Kidney (tissue), 14 donors: ENCODE data around the gene CARNS1. TPM values are rescaled to one million over a fixed set of nuclear protein-coding genes. Genes with fewer than 3 reads are reported as not detected.

ENCODE experiments used
- DNase-seq, 5 donors: peaks; one replicate each; pipeline ENCODE4 v3.0.0-alpha.2; 2013 to 2020
- FAIRE-seq: peaks from 2 replicates; lab custom pipeline; 2012; peaks lifted over from hg19 to GRCh38; lab: Jason Lieb, UNC
- H3K27ac ChIP-seq, 2 donors: one replicate each; pipeline ENCODE4 v1.7.0; 2013; ENCODE audit warnings: low read depth in 2 of 2, low read length in 2 of 2, inconsistent platforms in 1 of 2
- H3K27me3 ChIP-seq: one replicate; pipeline ENCODE4 v1.7.1; 2013; ENCODE audit warnings: low read length, inconsistent platforms; ENCODE audit not compliant: control insufficient read depth, insufficient read depth
- H3K36me3 ChIP-seq, 3 donors: one replicate each; pipeline versions ENCODE4 v1.7.0 to v1.7.1; 2013; ENCODE audit warnings: low read length in 3 of 3, control low read depth in 1 of 3, inconsistent platforms in 1 of 3; ENCODE audit not compliant: insufficient read depth in 3 of 3, control insufficient read depth in 2 of 3
- H3K4me1 ChIP-seq, 3 donors: one replicate each; pipeline versions ENCODE4 v1.7.0 to v1.7.1; 2013; ENCODE audit warnings: low read length in 3 of 3, inconsistent platforms in 1 of 3, low read depth in 1 of 3; ENCODE audit not compliant: control insufficient read depth in 2 of 3, insufficient read depth in 2 of 3
- H3K4me3 ChIP-seq, 3 donors: one replicate each; pipeline versions ENCODE4 v1.7.0 to v1.8.1; 2013; ENCODE audit warnings: low read length in 3 of 3, control low read depth in 1 of 3, inconsistent platforms in 1 of 3
- H3K9ac ChIP-seq, 3 donors: one replicate each; pipeline versions ENCODE4 v1.7.0 to v1.7.1; 2013; ENCODE audit warnings: low read length in 3 of 3, control low read depth in 1 of 3, inconsistent platforms in 1 of 3
- H3K9me3 ChIP-seq, 3 donors: one replicate each; pipeline versions ENCODE4 v1.7.0 to v1.7.1; 2013; ENCODE audit warnings: low read length in 3 of 3, control low read depth in 1 of 3, inconsistent platforms in 1 of 3; ENCODE audit not compliant: control insufficient read depth in 2 of 3, insufficient read depth in 1 of 3
- intact Hi-C: fragments of 100-400 bp; cut with DNase I; formaldehyde crosslinking; loops from one replicate; pipeline ENCODE4 v1.11.1; 2022
- polyA plus RNA-seq: library from polyadenylated mRNA; stranded (reverse); fragments of 350-450 nt; fragmentation: Illumina TruSeq; extraction: RNeasy Lipid Tissue Mini Kit (QIAGEN cat#74804); gene quantifications from one replicate; pipeline ENCODE4 v1.2.3, GENCODE V29; 2014; ENCODE audit warnings: low read depth, low replicate concordance; ENCODE audit not compliant: insufficient read depth
- total RNA-seq: library from RNA; stranded (reverse); fragmentation: NEBNext Ultra II Directional; extraction: Animal tissue kit (Norgen Biotek cat#: 25700); gene quantifications from one replicate; pipeline ENCODE4 v1.2.1, GENCODE V29; 2021
- TF ChIP-seq, protein P1 (sequence below): IDR thresholded peaks from 3 replicates; pipeline ENCODE4 v1.5.1; 2012; ENCODE audit warnings: mild to moderate bottlenecking, moderate library complexity, borderline replicate concordance; ENCODE audit not compliant: insufficient read depth; ENCODE audit errors: extremely low read depth
- donor health status: control.
- donor health status: control.
- donor health status: control.
- donor health status: control.
- donor health status: control.
- donor health status: DM: yes; HTN: yes; CAD: no.
- donor health status: Normal renal cell carcinoma (clear cell type).

CARNS1 gene
- total and polyA plus RNA-seq, 2 donors from 2014 or later, result 0.80 to 1.7 TPM

DNA sequence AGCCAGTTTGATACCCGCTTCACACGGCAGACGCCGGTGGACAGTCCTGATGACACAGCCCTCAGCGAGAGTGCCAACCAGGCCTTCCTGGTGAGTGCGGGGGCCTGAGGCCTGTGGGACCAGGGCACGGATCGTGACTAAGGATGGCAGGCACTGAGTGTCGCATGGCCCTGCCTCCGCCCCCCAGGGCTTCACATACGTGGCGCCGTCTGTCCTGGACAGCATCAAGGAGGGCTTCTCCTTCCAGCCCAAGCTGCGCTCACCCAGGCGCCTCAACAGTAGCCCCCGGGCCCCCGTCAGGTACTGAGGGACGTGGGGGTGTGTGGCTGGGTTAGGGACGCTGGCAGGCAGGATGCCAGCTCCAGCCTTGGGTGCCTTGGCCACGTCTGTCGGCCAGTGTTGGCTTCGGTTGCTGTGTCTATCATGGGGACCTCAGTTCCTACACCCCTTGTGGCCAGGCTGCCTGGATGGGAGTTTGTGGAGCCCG, 19.0 kb downstream of the CARNS1 start:
- intact Hi-C loops, result no loop called here
- H3K4me3 ChIP-seq, result no peak overlapping the region
- H3K9me3 ChIP-seq, result no peaks in the 10 kb centered on the region
- no peaks in the 10 kb centered on the region for H3K27me3 ChIP-seq
- TF ChIP-seq, protein P1, sequence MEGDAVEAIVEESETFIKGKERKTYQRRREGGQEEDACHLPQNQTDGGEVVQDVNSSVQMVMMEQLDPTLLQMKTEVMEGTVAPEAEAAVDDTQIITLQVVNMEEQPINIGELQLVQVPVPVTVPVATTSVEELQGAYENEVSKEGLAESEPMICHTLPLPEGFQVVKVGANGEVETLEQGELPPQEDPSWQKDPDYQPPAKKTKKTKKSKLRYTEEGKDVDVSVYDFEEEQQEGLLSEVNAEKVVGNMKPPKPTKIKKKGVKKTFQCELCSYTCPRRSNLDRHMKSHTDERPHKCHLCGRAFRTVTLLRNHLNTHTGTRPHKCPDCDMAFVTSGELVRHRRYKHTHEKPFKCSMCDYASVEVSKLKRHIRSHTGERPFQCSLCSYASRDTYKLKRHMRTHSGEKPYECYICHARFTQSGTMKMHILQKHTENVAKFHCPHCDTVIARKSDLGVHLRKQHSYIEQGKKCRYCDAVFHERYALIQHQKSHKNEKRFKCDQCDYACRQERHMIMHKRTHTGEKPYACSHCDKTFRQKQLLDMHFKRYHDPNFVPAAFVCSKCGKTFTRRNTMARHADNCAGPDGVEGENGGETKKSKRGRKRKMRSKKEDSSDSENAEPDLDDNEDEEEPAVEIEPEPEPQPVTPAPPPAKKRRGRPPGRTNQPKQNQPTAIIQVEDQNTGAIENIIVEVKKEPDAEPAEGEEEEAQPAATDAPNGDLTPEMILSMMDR, result no peak
- DNase-seq (no peak), FAIRE-seq (no peak)
- H3K27ac ChIP-seq, result no peak overlapping the region
- H3K4me1 ChIP-seq, result peaks cover 0 to 3% (median 0%) of the 10 kb centered on the region in 3 donors
- no peak overlapping the region for H3K9ac ChIP-seq
- H3K36me3 ChIP-seq, result peaks cover 0 to 9% (median 8%) of the 10 kb centered on the region in 3 donors

DNA sequence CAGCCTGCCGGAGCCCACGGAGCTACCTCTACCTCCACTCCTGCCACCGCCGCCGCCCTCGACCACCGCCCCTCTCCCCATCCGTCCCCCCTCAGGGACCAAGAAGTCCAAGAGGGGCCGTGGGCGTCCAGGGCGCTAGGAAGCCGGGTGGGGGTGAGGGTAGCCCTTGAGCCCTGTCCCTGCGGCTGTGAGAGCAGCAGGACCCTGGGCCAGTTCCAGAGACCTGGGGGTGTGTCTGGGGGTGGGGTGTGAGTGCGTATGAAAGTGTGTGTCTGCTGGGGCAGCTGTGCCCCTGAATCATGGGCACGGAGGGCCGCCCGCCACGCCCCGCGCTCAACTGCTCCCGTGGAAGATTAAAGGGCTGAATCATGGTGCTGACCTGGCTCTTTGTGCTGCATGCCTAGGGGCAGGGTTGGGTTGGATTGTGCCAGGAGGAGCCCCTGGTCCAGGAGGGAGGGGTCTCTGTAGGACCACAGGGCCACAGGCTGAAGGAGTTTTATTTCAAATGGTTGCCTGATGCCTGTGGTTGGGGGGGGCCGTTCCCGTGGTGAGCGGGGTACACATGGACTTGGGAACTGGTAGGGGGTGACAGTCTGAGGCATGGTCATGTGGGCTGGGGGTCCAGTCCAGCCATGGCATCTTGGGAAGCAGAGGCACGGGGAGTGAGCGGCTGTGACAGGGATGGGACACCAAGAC, 19.7 kb downstream of the CARNS1 start:
- no peak overlapping the region for H3K9ac ChIP-seq
- H3K36me3 ChIP-seq, result peaks cover 0 to 9% (median 7%) of the 10 kb centered on the region in 3 donors
- H3K9me3 ChIP-seq, result no peaks in the 10 kb centered on the region
- no peak overlapping the region for H3K4me3 ChIP-seq
- H3K27ac ChIP-seq, result no peak overlapping the region
- DNase-seq, result no peak
- TF ChIP-seq, protein P1, result no peak
- peaks cover 0 to 4% (median 0%) of the 10 kb centered on the region in 3 donors for H3K4me1 ChIP-seq
- intact Hi-C loops, result no loop called here
- no peak for FAIRE-seq
- no peaks in the 10 kb centered on the region for H3K27me3 ChIP-seq

DNA sequence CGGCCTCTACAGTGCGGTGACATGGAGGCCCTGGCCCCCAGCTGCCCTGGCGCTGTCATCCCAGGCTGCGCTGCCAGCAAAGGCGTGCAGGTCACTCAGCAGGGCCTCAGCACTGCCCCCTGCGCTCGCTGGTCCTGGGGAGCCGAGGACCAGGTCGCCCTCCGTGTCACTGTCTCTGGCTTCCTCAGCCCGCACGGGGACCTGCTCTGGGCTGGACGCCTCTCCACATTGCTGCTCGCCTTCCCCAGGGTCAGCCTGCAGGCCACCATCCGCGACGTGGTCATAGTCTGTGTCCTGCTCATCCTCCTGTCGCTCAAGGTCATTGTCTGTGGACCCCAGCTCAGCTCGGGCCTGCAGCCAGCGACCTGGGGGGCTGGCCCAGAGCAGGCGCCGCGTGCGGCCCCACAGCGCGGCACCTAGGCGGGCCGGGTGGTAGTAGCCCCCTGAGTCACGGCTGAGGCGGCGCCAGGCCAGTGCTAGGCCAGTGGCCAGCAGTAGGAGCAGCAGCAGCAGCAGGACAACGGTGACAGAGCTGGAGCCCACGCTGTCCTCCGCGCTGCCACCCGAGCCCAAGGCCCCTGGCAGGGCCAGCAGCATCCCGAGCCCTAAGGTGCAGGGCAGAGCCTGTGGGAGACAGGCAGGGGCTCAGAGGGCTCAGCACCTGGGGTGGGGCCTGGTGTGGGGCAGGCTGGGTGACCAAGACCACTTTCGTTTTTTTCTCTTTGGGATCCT, 20.4 kb downstream of the CARNS1 start:
- no peak overlapping the region for H3K27ac ChIP-seq
- no peak overlapping the region for H3K9ac ChIP-seq
- no peak overlapping the region for H3K4me3 ChIP-seq
- DNase-seq, result peak in 1 of 5 donors; percentile 77
- no peak for FAIRE-seq
- TF ChIP-seq, protein P1, result no peak
- H3K27me3 ChIP-seq, result no peaks in the 10 kb centered on the region
- peaks cover 0 to 4% (median 0%) of the 10 kb centered on the region in 3 donors for H3K4me1 ChIP-seq
- intact Hi-C loops, result no loop called here
- H3K36me3 ChIP-seq, result peaks cover 0 to 9% (median 7%) of the 10 kb centered on the region in 3 donors
- H3K9me3 ChIP-seq, result no peaks in the 10 kb centered on the region
